SK-N-SH treated with all-trans-retinoic acid at 6 μM for 48 hours (cell line): ENCODE measurements around the gene LIMCH1.

ENCODE experiments used
- ARNTL ChIP-seq: fragments of 450-650 bp; formaldehyde crosslinking; IDR thresholded peaks from 2 replicates; pipeline ENCODE4 v1.5.0; 2020; ENCODE audit warnings: low read depth, mild to moderate bottlenecking, moderate library complexity, borderline replicate concordance
- ESRRG ChIP-seq: fragments of 250-450 bp; sonication (Bioruptor Pico); IDR thresholded peaks from 2 replicates; pipeline ENCODE4 v1.6.1; 2021; ENCODE audit warnings: mild to moderate bottlenecking
- GLIS3 ChIP-seq: fragments of 250-450 bp; sonication (Bioruptor Pico); IDR thresholded peaks from 2 replicates; pipeline ENCODE4 v1.5.0; 2020; ENCODE audit warnings: mild to moderate bottlenecking, moderate library complexity
- ISL1 ChIP-seq: fragments of 250-450 bp; sonication (Bioruptor Pico); IDR thresholded peaks from 2 replicates; pipeline ENCODE4 v2.1.2; 2022; ENCODE audit warnings: mild to moderate bottlenecking, moderate library complexity
- PATZ1 ChIP-seq: fragments of 250-450 bp; sonication (Bioruptor Pico); IDR thresholded peaks from 2 replicates; pipeline ENCODE4 v1.8.0; 2020; ENCODE audit warnings: mild to moderate bottlenecking, moderate library complexity, borderline replicate concordance
- PPARA ChIP-seq: fragments of 250-450 bp; sonication (Bioruptor Pico); IDR thresholded peaks from 2 replicates; pipeline ENCODE4 v1.5.0; 2020; ENCODE audit warnings: mild to moderate bottlenecking, borderline replicate concordance
- RARB ChIP-seq: fragments of 250-450 bp; sonication (Bioruptor Pico); IDR thresholded peaks from 2 replicates; pipeline ENCODE4 v1.8.0; 2021; ENCODE audit warnings: mild to moderate bottlenecking, moderate library complexity
- TCF4 ChIP-seq: fragments of 250-450 bp; sonication (Bioruptor Pico); IDR thresholded peaks from 2 replicates; pipeline ENCODE4 v1.8.0; 2021; ENCODE audit warnings: mild to moderate bottlenecking, moderate library complexity, borderline replicate concordance
- ZC3H10 ChIP-seq: fragments of 250-450 bp; sonication (Bioruptor Pico); IDR thresholded peaks from 2 replicates; pipeline ENCODE4 v1.5.1; 2021; ENCODE audit warnings: mild to moderate bottlenecking, moderate library complexity
- ZFP3 ChIP-seq: fragments of 250-450 bp; sonication (Bioruptor Pico); IDR thresholded peaks from 2 replicates; pipeline ENCODE4 v1.5.0; 2020; ENCODE audit warnings: mild to moderate bottlenecking, moderate library complexity
- ZNF565 ChIP-seq: fragments of 450-650 bp; formaldehyde crosslinking; conservative IDR thresholded peaks from 2 replicates; pipeline ENCODE4 v1.5.0; 2020; ENCODE audit warnings: low read depth, mild to moderate bottlenecking, moderate library complexity
- ZNF70 ChIP-seq: fragments of 450-650 bp; formaldehyde crosslinking; IDR thresholded peaks from 2 replicates; pipeline ENCODE4 v1.5.0; 2020; ENCODE audit warnings: mild to moderate bottlenecking, moderate library complexity
- ZNF8 ChIP-seq: fragments of 450-650 bp; formaldehyde crosslinking; IDR thresholded peaks from 2 replicates; pipeline ENCODE4 v1.5.0; 2020; ENCODE audit warnings: mild to moderate bottlenecking, moderate library complexity
- TF ChIP-seq, protein P1 (sequence below): fragments of 250-450 bp; sonication (Bioruptor Pico); IDR thresholded peaks from 2 replicates; pipeline ENCODE4 v1.8.0; 2021; ENCODE audit warnings: low read depth, mild to moderate bottlenecking, moderate library complexity, borderline replicate concordance

GRCh38 chr4:41538017-41538733 lies at the start of gene LIMCH1:
- TF ChIP-seq ARNTL (CRISPR knock-in tag) (no peak), RARB (CRISPR knock-in tag) (no peak), ZNF565 (no peak), ZNF8 (CRISPR knock-in tag) (no peak), TCF4 (CRISPR knock-in tag) (no peak), ZFP3 (CRISPR knock-in tag) (no peak), ESRRG (no peak), ZNF70 (CRISPR knock-in tag) (no peak), PATZ1 (CRISPR knock-in tag) (no peak), PPARA (CRISPR knock-in tag) (no peak), GLIS3 (CRISPR knock-in tag) (no peak), ISL1 (no peak), ZC3H10 (CRISPR knock-in tag) (no peak)
- TF ChIP-seq, protein P1, sequence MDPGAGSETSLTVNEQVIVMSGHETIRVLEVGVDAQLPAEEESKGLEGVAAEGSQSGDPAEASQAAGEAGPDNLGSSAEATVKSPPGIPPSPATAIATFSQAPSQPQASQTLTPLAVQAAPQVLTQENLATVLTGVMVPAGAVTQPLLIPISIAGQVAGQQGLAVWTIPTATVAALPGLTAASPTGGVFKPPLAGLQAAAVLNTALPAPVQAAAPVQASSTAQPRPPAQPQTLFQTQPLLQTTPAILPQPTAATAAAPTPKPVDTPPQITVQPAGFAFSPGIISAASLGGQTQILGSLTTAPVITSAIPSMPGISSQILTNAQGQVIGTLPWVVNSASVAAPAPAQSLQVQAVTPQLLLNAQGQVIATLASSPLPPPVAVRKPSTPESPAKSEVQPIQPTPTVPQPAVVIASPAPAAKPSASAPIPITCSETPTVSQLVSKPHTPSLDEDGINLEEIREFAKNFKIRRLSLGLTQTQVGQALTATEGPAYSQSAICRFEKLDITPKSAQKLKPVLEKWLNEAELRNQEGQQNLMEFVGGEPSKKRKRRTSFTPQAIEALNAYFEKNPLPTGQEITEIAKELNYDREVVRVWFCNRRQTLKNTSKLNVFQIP (CRISPR knock-in tag): no peak
